HG02623 (cell line): ENCODE results near the gene MYD88.
A peak's percentile ranks its signal among the peaks of the same experiment; 100 is the strongest.
"Not testable (repeated sequence)": the region's sequence is repeated elsewhere in the genome, so short reads cannot be mapped to it uniquely, and the experiment has no call there.

Experiments
- ATAC-seq: cut with Tn5 transposase; IDR thresholded peaks from one replicate; pipeline ENCODE4 v1.9.1; 2021; ENCODE audit warnings: moderate library complexity; ENCODE audit not compliant: unreplicated experiment

The MYD88 gene

DNA sequence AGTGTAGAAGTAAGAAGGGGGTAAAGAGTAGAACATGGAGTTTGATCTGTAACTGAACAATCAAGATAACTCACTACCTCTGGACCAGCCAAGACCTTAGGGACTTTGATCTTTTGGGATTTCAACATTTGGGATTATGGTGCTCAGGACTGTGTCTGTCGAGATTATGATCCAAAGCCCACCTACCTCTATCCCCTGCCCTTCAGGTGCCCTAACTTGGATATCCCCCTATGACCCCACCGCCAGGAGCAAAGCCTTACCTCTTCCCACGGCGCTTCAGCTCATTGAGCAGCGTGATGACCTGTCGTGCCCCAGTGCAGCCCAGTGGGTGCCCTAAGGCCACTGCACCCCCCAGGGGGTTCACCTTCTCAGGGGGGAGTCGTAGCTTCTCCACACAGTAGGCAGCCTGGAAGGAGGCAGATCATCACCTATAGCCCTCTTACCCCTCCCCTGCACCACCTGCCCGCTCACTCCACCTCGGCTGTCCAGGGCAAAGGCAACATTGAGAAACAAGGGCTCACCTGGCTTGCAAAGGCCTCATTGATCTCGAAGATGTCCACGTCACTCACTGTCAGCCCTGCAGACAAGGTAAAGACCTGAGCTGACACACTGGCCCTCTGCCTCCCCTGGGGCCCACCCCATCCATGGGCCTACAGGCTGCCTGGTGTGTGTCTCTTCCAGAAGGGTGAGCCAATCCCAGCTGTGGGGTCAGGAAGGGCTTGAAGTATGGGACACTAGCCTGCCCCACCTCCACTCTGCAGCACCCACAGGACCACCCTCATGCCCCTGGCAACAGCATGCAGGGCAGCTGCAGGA is 12.9 kb upstream of the MYD88 start:
- ATAC-seq = no peak

DNA sequence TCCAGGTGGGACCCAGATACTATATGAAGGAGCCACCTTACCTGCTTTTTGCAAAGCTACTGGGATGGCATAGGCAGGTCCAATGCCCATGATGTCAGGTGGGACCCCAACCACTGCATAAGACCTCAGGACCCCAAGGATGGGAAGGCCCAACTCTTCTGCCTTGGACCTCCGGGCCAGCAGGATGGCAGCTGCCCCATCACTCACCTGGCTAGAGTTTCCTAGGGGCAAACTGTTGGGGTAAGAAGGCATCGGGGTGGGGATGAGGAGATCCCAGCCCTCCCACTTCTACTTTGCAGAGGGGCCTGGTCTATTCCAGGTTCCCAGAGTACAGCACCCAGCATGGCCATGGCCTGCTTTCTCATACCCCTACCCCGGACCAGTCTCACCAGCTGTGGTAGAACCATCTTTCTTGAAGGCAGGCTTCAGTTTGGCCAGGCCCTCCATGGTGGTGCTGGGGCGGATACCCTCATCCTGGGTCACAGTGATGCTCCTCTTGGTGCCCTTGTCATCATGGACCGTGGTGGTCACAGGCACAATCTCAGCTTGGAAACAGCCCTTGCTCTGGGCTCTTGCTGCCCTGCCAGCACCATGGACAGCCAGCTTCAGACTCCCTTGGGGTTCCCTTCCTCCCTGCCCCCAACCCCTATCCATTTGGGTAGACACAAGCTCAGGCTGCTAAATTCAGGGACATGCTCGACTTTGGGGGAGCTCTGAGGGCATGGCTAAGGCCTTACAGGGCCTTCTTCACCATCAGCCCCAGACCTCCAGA is 12.2 kb upstream of the MYD88 start:
- ATAC-seq = no peak

DNA sequence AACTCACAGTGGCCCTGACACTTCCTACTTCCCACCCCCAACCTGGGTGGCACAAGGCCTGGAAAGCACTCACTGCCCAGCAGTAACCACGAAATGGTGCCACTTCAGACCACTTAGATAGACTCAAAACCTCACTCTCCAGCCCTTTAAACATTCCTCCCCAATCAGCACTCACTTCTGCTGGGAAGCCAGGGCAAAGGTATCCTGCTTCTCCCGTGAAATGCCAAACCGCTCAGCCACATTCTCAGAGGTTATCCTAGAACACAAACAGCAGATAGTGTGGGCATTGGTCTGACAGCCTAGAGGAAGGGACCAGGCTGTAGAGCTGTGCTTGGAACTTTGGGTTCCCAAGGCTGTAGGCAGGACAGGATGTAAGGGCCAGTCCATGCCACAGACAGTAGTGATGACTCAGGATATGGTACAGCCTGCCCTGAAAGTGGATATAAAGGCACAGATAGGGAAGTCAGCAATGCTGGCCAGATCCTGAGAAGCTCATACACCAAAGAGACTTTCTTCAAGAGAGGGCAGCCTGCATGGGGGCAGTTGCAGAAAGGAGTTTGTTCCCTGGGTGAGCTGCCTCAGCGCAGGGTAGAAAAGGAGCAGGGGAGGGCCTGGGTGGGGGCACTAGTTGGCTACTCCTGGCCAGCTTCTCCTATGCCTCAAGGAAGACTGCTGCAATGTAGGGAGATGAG is 10.7 kb upstream of the MYD88 start:
- no peak for ATAC-seq

DNA sequence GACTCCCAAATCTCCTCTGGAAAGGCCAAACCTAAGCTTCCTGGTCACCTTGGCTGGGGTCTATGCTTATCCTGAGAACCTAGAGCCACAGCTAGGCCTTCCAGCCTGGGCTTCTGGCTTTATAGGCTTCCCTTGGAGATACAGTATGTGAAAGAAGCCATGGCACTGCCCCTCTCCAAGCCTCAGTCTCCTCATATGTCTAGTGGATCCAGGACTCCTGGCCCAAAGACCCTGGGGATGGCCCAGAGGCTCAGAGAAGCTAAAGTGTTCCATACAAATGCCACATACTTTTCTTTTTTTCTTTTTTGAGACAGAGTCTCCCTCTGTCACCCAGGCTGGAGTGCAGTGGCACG is 10.2 kb upstream of the MYD88 start:
- no peak for ATAC-seq

DNA sequence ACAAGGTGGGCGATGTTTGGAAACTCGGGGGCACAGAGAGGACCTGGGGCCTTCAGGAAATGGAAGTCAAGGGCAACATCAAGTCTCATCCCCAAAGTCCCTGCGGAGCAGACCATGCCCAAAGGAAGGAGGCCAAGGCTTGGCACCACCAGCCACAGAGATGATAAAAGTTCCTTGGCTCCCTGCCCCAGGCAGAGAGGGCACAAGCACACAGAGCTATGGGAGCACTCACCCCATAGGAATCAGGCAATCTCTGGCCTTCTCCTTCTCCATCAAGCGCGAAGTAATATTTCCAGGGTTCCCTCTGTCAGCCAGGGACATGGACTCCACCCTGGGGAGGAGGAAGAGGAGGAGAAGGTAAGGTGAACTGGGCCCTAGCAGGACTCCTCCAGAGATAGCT is 9.4 kb upstream of the MYD88 start:
- no peak for ATAC-seq

DNA sequence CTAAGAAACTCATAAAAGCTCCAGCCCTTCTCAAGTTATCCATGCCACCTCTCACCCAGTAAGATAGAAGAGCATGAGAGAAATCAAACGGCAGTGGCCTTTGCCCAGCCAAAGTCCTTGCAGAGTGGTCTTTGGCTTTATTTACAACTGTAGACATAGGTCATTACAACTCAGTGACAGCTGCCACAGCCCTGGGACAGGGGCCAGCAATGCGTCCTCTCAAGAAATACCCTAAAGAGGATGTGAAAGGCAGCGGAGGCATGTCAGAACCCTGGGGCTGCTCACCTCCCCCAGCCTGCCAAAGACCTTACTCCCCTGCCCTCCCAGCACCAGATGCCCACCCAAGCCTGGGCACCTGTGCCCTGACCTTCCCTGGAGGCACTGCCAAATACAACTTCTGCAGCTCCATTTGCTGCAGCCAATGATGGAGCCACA is 7.8 kb upstream of the MYD88 start:
- ATAC-seq = no peak

DNA sequence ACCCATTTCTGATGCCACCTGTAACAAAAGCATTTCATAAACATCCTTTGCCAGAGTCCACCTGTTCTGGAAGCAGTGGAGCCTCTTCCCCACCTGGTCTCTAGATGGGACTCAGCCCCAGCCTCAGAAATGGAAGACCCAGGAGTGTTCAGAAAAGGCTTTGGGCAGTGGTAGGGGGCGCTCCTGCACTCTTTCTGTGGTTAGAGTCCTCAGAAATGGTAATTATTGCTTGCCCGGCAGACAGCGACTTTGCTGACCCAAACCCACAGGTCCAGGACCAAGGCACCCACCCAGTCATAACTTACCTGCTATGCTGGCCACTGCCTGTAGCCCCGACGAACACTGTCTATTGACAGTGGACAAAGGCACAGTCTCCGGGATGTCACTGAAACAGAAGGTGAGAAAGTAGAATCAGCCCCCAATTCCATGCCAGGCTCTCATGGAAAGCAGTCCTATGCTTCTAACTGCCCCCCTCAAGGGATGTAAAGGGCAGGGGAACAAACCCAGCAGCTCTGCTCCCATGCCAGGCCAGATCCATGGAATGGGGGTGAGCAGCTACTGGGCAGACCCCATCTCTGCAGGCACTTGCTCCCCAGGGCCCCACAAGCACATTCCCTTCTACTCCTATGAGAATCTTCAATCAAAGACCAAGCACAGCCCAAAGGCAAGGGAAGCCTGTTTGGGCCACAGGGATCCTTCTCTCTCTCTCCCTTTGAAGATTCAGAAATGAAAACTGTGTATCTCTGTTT is 6.7 kb upstream of the MYD88 start:
- no peak for ATAC-seq

DNA sequence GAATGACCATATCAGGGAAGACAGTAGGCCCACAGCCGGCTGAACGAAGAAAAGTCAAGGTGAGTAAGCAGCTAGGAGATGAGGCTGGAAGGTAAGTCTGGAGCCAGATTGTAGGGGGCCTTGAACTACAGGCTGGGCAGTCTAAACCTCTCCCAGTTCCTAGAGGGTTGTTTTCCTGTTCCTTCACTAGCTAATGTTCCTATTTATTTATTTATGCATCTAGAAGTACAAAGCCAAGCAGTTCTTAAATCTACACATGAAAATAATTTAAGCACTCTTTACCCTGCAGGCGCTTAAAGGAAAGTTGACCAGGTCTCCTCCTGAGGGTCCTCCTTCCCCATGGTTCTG is 5.3 kb upstream of the MYD88 start:
- no peak for ATAC-seq

DNA sequence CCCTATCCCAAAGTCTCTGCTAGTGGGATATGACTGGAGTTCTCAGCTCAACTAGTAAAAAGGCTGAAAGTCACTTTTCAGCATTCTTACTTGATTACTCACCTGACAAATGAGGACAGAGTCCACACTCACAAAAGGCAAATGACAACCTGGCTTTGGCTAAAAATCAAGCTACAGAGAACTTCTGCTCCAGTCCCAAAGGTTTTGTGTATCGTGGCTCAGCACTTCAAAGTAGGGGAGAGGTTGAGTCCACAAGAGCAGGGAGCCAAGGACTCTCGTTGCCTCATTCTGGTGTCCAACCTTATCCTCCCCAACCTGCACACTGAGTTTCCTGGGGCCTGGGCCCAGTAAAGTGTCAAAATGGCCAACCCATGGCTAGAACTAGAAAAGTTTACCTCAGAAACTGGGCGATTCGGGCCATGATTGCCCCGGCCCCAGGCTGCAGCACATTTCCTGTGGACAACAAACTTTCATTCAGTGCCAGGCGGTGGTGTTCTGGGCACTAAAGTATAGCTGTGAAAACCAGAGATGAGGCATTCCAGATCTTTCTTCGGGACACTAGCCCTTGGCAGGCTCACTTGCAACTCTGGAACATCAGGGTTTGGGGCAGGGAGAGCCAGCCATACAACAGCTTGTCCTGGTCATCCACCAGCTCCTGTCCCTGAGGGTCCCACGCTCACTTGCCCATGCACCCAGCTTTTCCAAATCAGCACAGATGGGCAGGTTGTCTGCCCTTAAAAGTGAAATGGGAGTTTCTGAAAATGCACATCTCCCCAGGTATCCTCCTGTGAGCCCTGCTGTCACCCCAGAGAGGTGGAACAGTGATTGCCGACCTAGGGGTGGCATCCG is 4.7 kb upstream of the MYD88 start:
- no peak for ATAC-seq

DNA sequence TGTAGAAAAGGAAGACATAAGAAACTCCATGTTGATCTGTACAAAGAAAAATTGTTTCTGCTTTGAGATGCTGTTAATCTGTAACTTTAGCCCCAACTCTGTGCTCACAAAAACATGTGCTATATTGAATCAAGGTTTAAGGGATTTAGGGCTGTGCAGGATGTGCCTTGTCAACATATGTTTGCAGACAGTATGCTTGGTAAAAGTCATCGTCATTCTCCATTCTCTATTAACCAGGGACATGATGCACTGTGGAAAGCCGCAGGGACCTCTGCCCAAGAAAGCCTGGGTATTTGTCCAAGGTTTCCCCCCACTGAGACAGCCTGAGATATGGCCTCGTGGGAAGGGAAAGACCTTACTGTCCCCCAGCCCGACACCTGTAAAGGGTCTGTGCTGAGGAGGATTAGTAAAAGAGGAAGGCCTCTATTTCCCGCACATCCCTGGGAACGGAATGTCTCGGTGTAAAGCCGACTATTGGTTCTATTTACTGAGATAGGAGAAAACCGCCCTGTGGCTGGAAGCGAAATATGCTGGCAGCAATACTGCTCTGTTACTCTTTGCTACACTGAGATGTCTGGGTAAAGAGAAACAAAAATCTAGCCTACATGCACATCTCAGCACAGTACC is 3.8 kb upstream of the MYD88 start:
- not testable (repeated sequence) for ATAC-seq

DNA sequence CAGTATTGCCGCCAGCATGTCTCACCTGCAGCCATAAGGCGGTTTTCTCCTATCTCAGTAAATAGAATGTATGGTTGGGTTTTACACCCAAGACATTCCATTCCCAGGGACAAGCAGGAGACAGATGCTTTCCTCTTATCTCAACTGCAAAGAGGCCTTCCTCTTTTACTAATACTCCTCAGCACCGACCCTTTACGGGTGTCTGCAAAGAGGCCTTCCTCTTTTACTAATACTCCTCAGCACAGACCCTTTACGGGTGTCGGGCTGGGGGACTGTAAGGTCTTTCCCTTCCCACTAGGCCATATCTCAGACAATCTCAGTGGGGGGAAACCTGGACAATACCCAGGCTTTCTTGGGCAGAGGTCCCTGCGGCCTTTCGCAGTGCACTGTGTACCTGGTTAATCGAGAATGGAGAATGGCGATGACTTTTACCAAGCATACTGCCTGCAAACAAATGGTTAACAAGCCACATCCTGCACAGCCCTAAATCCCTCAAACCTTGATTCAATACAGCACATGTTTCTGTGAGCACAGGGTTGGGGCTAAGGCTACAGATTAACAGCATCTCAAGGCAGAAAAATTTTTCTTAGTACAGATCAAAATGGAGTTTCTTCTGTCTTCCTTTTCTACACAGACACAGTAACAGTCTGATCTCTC is 2.7 kb upstream of the MYD88 start:
- not testable (repeated sequence) for ATAC-seq

DNA sequence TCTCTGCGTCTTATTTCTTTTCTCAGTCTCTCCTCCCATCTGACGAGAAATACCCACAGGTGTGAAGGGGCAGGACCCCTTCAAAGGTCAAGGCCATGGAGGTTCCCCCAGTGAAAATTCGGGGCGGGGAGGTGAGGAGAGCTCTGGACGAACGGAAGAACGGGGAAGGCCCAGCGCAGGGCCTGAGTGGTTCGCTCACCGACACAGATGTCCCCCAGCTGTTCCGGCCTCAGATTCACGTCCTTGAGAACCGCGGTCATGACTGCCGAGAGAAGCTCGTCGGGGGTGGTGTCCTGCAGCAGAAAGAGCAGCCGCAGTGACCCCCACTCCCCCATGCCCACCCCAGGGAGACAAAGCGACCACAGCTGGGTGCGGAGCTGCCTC is 2.1 kb upstream of the MYD88 start:
- ATAC-seq = no peak

DNA sequence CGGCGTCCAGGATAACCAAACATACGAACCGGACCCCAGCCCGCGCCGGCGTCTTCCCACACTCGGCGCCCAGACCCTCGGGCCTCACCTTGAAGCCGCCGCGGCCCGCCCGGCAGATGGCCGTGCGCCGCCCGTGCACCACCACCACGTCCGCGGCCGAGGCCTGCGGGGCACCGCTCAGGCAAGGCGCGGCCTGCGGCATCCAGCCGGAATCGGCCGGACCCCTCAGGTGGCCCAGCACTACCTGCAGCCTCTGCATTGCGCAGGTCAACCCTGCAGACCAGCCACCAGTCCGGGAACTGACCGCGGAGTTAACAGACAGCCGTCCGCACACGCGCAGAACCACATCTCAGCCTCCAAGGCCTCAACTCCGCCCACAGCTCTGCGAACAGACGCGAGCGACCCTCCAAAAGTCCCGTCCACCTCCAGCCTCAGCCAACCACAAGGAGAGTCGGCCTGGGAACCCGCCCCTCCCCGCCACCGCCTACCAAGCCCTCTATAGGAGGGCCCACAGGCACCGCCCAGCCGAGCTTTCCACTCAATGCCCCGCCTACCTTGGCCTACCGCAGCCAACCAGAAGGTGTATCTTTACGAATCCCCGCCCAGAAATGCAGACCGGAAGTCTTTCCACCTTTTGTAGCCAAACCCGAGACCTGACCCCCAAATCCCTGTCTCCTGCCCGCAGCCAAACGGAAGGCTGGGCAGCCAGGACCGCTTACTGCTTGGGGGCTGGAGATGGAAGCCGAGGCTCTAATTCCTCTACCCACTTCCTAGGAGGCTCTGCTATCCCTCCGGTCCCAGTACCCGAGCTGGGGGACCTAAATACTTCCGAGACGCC is 1.5 kb upstream of the MYD88 start, which contains the start of gene ACAA1:
ACAA1 (minus strand) TSS at position 351 of the 838 bp plus-strand sequence; CDS start at position 259, 92 bp downstream.
- peak; percentile 90 for ATAC-seq

DNA sequence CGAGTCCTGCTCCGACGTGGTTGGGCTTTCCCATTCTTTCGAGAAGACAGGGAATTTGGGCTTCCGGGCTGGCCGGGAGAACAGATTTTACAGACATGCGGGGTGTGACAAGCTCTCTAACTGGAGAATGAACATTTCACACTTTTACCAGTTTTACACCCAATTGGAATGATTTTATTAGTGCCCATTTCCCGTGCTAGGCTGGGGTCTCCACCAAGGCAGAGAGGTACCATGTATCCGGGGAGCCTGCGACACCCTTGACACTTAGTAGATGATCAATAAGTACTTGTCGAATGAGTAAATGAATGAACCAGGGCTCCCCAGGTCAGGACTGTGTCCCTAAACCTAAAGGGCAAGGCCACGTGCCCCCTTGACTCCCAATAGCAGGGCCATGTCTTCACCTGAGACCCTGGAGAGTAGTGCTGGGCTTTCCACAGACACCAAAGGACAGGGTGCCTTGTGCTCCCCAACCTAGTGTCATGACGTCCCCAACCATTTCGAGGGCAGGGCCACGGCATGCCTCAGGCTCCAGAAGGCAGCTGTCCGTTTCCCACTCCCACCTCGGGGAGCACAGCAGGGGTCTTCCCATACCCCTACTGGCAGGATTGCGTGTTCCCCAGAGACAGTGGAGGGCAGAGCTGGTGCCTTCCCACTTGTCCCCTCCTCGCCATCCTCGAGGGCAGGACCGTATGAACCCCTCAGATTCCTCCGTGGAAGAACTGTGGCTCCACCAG is 679 bp upstream of the MYD88 start:
- no peak for ATAC-seq

DNA sequence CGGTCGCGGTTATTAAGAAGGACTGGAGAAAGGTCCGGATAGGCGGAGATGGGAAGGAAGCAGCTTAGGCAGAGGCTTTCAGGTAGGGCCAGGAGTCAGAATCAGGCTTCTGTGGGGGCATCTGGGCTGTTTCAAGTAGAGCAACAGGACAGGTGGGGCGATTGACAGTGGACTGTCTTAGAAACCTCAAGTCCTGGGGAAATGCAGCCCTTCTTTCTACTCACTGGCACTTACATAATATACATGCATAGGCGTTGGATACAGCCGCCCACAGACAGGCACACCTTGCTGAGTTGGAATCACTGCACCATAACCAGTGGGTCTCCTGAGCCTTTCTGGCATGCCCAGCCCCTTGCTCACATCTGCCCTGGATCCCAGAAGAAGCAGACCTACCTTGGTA is 730 bp downstream of the MYD88 start:
- no peak for ATAC-seq

DNA sequence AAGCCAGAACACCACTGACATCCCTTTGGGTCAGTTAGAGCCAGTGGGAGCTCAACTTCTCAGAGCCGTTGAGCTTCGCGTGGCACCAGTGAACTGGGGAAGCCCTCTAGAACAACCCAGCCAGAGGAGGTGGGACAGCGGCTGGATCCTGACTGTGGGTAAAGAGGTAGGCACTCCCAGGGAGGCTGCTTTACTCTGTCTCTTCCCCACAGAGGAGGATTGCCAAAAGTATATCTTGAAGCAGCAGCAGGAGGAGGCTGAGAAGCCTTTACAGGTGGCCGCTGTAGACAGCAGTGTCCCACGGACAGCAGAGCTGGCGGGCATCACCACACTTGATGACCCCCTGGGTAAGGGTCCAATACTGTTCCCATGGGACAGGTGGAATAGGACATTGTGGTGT is 1.2 kb downstream of the MYD88 start:
- no peak for ATAC-seq

DNA sequence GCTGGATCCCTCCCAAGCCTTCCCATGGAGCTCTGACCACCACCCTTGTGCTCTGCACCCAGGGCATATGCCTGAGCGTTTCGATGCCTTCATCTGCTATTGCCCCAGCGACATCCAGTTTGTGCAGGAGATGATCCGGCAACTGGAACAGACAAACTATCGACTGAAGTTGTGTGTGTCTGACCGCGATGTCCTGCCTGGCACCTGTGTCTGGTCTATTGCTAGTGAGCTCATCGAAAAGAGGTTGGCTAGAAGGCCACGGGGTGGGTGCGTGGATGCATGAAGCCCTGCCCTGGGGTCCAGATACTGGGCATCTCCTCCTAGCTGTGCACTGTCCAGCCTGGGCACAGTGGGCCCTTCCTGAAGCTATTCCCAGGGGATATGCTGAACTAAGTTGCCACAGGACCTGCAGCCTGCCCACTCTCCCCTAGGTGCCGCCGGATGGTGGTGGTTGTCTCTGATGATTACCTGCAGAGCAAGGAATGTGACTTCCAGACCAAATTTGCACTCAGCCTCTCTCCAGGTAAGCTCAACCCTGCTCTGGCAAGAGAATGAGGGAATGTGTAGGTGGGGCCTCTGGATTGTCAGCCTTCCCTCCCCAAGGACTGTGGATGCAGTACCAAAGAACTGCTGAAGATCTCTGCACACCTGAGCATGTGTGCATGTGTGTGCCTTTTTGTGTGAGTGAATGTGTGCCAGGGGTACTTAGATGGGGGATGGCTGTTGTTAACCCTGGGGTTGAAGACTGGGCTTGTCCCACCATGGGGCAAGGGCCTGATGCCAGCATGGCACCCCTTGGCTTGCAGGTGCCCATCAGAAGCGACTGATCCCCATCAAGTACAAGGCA is 2.1 kb downstream of the MYD88 start:
- no peak for ATAC-seq
